Stromal cell of bone marrow (primary cell): ENCODE measurements around the gene TP53I13.

Experiments
- DNase-seq: peaks from one replicate; pipeline ENCODE4 v3.0.0-alpha.2; 2012; ENCODE audit warnings: low read depth

Gene TP53I13

DNA sequence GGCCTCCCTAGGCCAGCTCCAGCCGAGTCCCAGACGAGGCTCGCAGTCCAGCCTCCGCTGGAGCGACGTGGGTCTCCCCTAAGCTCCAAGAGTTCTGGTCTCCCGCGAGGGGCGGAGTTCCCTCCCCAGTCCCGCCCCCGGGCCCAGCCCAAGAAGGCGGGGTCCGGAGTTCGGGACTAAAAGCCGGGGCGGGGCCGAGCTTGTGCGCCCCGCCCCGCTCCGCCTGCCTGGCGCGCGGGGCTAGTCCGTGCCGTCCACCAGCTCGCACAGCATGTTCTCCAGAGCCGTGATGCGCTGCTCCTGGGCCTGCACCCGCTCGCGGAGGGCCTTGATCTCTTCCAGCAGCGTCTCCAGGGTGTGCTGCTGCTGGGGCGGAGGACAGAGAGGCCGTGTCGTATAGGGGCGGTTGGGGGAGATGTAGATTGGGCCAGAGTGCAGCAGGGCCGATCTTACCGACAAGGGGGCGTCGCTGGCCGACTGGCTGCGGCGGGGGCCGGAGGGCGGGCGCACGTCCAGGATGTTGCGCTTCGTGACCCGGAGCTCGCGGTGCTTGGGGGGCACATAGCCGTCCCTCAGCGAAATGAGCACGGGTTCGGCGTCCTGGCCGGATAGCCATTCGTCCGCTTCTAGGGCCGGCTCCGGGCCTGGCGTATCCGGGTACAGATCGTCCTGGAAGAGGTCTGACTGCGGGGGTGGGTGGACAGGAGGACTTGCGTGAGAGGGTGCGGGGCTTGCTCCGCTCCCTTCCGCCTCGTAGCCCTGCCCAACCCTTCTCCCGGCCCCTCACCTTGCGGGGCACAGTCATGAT lies 47.2 kb downstream of the TP53I13 start:
- DNase-seq, result no peak

- no peak for DNase-seq
These were observed 48.0 kb downstream of the TP53I13 start for GRCh38 chr17:29616300-29617048.

- no peak for DNase-seq
These were observed 48.6 kb downstream of the TP53I13 start for GRCh38 chr17:29617125-29617480.

DNA sequence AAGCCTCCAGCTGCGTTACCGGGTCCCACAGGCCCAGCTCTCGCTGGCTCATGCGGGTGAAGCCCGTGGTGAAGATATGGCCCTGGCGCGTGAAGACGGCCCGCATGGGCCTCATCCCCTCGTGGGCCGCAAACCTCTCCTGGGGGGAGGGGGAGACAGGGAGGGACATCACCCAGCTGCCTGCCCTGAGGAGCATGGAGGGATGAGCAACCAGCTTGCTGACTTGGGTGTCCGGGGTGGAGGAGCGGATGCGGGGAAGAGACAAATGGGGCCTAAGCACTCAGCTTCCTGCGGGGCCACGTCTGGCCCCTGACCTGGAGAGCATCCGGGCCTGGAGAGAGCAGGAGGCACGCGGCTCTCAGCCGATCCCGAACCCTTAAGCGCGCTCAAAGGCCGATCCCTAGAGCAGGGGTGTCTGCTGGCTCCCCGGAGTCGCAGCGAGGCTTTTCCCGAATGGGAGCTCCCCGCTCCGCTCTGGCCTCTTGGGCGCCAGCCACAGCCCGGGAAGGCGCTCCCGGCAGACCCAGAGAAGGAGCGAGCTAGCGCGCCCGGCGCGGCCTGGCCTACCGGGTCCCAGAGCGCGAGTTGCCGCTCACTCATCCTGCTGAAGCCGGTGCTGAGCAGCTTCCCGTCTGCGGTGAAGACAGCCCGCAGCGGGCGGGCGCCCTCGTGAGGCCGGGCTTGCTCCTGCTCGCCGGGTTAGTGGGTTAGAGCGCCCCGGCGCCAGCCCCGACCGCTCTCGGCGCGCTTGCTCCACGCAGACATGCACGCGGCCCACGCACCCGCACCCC lies 49.2 kb downstream of the TP53I13 start:
- no peak for DNase-seq

GRCh38 chr17:29618272-29619065 lies 50.0 kb downstream of the TP53I13 start:
- DNase-seq, result no peak

- DNase-seq, result no peak
These were observed 50.8 kb downstream of the TP53I13 start for GRCh38 chr17:29619251-29619650.

DNA sequence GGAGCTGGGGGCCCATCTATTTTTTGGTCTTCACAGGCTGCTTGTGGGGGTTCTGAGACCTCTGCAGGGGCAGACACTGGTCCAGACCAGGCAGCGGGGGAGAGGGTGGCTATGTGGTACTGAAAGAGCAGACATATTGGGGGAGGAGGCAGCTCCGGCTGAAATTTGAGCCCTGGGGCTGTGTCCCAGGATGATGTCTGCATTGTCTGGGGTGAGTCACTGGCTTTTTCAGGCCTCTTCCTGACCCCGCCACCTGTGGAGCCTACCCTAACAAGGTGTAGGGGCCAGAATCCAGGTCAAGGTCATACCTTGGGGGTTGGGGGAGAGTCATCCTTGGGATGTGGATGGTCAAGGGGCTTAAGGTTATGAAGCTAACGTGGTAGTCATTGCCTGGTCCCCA lies 51.8 kb downstream of the TP53I13 start:
- DNase-seq, result no peak

DNA sequence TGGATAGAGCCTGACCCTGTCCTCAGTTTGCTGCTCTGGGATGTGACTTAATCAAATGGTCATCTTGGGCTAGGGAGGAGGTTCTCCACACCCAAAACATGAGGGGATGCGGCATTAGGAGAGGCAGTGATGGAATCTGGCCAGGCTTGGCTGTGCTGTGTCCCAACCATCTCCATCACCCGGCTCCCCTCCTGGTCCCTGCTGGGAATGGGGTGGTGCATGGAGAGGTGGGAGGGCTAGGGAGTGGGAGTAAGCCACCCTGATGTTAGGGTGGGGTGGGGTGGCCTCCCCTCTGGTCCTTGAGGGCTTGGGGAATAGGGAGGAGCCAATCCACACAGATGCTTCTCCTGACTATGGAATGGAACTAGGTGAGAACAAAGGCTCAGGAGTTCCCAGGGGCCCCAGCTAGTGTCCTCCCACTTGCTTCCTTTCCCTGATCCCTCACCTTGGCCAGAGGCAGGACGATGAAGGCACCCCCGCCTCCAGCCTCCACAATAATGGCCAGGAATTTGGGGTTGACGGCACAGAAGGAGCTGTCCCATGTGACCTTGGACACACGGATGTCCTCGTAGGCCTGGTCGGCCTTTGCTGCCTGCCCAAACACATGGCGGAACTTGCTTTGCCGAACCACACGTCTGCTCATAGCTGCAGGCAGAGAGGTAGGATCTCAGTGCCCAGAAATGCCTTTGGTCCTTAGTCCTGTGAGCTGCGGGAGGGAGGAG lies 52.4 kb downstream of the TP53I13 start:
- no peak for DNase-seq

DNA sequence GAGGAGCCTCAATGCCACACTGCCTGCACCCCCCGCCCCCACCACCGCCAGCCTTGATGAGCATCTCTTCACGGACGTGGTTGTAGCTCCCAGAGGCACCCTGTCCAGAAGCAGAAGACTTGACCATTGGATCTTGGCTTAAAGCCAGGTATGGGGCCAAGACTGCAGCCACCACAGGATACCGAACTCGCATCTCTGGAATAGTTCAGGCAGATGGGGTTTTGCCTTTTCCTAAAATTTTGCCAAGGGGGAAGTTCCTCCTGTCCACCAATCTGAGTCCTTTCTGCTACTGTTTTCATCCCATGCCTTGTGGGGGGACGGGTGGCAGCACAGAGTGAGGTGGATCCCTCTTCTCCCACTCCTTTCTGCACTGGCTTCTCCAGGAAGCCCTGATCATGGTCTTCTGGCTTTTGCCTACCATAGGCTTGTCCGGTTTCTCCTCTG lies 53.3 kb downstream of the TP53I13 start:
- DNase-seq, result no peak
